Measurements from ENCODE around the gene ITPRID2. TPM values are rescaled to one million over a fixed set of nuclear protein-coding genes. Genes with fewer than 3 reads are reported as not detected.
A peak's percentile ranks its signal among the peaks of the same experiment; 100 is the strongest.

ITPRID2 gene
- total and polyA plus RNA-seq, 2 of the 4 experiments (the other 2 are of a cell fraction): 74.1 to 187 TPM

DNA sequence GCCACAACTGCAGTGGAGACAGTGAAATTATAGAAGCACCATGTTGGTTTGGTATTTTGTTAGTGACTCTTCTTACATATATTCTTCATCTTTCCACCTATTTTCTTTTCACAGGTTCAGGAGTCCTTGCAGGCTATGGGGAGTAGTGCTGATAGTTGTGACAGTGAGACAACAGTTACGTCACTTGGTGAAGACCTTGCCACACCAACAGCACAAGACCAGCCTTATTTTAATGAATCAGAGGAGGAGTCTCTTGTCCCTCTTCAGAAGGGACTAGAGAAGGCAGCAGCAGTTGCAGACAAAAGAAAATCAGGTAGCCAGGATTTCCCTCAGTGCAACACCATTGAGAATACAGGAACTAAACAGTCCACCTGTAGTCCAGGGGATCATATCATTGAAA lies 23.6 kb downstream of the ITPRID2 start:
- Histone ChIP-seq H3K9ac (ENCODE audit: low read depth, low read length) (no peak overlapping the region), H3K18ac (ENCODE audit: low read depth, low read length) (no peak overlapping the region), H4K20me1 (ENCODE audit: insufficient read depth, low read length) (peaks cover 7% of the 10 kb centered on the region; the same call in 1 of the 2 replicates), H4K91ac (ENCODE audit: insufficient read depth, low read depth, low read length) (no peak overlapping the region), H2BK15ac (ENCODE audit: low read depth, low read length) (no peak overlapping the region), H2BK5ac (ENCODE audit: low read depth, low read length, poor library complexity, severe bottlenecking) (peak overlapping the region; percentile 9), H3K4me3 (ENCODE audit: insufficient read depth, low read depth, low read length) (no peak overlapping the region), H3K27me3 (ENCODE audit: control insufficient read depth, insufficient read depth, low read length) (no peaks in the 10 kb centered on the region), H3K36me3 (ENCODE audit: control insufficient read depth, insufficient read depth, low read length) (peaks cover 34% of the 10 kb centered on the region), H2AK9ac (replicated peaks; ENCODE audit: low read depth, low read length, poor library complexity) (no peak overlapping the region), H3K9me1 (ENCODE audit: insufficient read depth, low read length) (peaks cover 14% of the 10 kb centered on the region), H3K4me2 (ENCODE audit: low read depth, low read length) (no peak overlapping the region), H3K4ac (ENCODE audit: low read depth, low read length) (no peak overlapping the region), H3K56ac (ENCODE audit: extremely low read depth, insufficient read depth, low read length) (no peak overlapping the region), H3K9me3 (ENCODE audit: control insufficient read depth, insufficient read depth, low read length) (no peaks in the 10 kb centered on the region), H3K27ac (ENCODE audit: insufficient read depth, low read length) (no peak overlapping the region), H2AFZ (replicated peaks; ENCODE audit: low read length, poor library complexity) (no peak overlapping the region), H3K4me1 (ENCODE audit: control insufficient read depth, insufficient read depth, low read length) (peaks cover 9% of the 10 kb centered on the region), H4K5ac (ENCODE audit: low read depth, low read length) (no peak overlapping the region), H4K8ac (ENCODE audit: low read depth in 2 of 2, low read length in 2 of 2) (no peak overlapping the region), H3K79me1 (ENCODE audit: low read depth in 1 of 2, low read length in 2 of 2) (peaks cover 19 to 52% of the 10 kb centered on the region in 2 experiments), H2AK5ac (ENCODE audit: low read depth, low read length) (no peak overlapping the region), H3K14ac (replicated peaks; ENCODE audit: low read depth, low read length) (no peak overlapping the region), H3K23ac (ENCODE audit: low read depth, low read length) (no peak overlapping the region), H2BK20ac (ENCODE audit: low read depth, low read length) (no peak overlapping the region), H2BK120ac (ENCODE audit: low read depth, low read length) (no peak overlapping the region)
- dilution Hi-C loops (cut with HindIII; ENCODE audit: low sequenced_read_pairs, unreplicated experiment): no loop called here
- intact Hi-C loops (cut with micrococcal nuclease): loop anchor here (5.0 kb wide), 1 partner anchor 162 kb away; no protein-coding TSS in a partner anchor
- ATAC-seq (ENCODE audit: low read depth): no peak
- in situ Hi-C loops (cut with MboI; ENCODE audit: low sequenced_read_pairs): loop anchor here (25.0 kb wide), 1 partner anchor 747 kb away; no protein-coding TSS in a partner anchor
- no CpG with 5 or more reads among the region's 1 CpG for WGBS, 2 experiments (ENCODE audit: extremely low coverage in 2 of 2, insufficient read length in 1 of 2)
- CTCF ChIA-PET: no interaction called here
- POLR2A ChIA-PET (ENCODE audit: unreplicated experiment): no interaction called here
- DNase-seq: no peak
- TF ChIP-seq BHLHE40 (IDR thresholded peaks at IDR 0.05; ENCODE audit: low read depth, low read length) (no peak), CEBPB (IDR thresholded peaks at IDR 0.05; ENCODE audit: low read depth, low read length) (peak; percentile 14; the same call in 1 of the 2 replicates)
- BruUV-seq (replicated peaks): no TSS peak

Measured in IMR-90 (cell line).